ENCODE data around the gene EDAR.

DNA sequence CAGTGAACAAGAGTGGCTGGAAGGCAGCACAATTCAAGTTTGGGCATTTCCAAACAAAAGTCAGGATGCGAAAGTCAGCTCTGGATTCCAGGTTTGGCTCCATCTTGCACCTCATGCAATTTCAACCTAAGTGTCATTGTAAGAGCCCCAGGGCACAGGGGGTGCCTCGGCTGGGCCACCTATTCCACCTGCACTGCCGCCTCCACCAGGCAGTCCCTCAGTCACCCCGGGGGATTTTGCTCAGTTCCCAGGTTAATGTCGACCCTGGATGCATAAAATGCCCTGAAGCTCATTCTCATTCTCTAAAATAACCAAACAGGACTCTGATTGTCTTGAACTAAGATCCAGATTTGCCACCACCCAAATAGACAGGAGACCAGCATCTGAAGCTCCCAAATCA is 77.6 kb downstream of the EDAR start:
- TF ChIP-seq EP300 (IDR thresholded peaks at IDR 0.05), result no peak
- no peak for TF ChIP-seq CTCF (IDR thresholded peaks at IDR 0.05)
- no peak for TF ChIP-seq POLR2A (IDR thresholded peaks at IDR 0.05)
- TF ChIP-seq POLR2AphosphoS5 (IDR thresholded peaks at IDR 0.05), result no peak

Measured in sigmoid colon (tissue), 4 donors.